ENCODE data around the gene ZNF17.

Gene ZNF17

GRCh38 chr19:57395710-57396109, 15.3 kb upstream of the ZNF17 start:
- peaks cover 45% of the 10 kb centered on the region for H3K36me3 ChIP-seq (ENCODE audit: insufficient read depth, low read length)

GRCh38 chr19:57398868-57399267, 12.1 kb upstream of the ZNF17 start:
- peaks cover 22% of the 10 kb centered on the region; the same call in 1 of the 2 replicates for H3K79me2 ChIP-seq (ENCODE audit: insufficient read depth, low read length)
- H3K27me3 ChIP-seq (ENCODE audit: insufficient read depth, low read length, poor library complexity, severe bottlenecking), result no peaks in the 10 kb centered on the region
- H3K4me3 ChIP-seq (ENCODE audit: low read length, poor library complexity, severe bottlenecking), result no peak overlapping the region
- H3F3A ChIP-seq (ENCODE audit: low read depth), result no peaks in the 10 kb centered on the region
- TF ChIP-seq CTCF (conservative IDR thresholded peaks at IDR 0.05; ENCODE audit: low read length) (no peak), EZH2phosphoT487 (IDR thresholded peaks at IDR 0.05; ENCODE audit: borderline replicate concordance) (no peak)
- H3K9me2 ChIP-seq (replicated peaks; ENCODE audit: low read depth, low read length), result no peaks in the 10 kb centered on the region
- no peak overlapping the region for H3K9ac ChIP-seq (ENCODE audit: low read depth, low read length, poor library complexity, severe bottlenecking)
- H3K4me1 ChIP-seq (ENCODE audit: insufficient read depth, low read length, poor library complexity, severe bottlenecking), result no peaks in the 10 kb centered on the region
- H2AFZ ChIP-seq (ENCODE audit: low read length), result no peak overlapping the region
- H4K20me1 ChIP-seq (ENCODE audit: insufficient read depth, low read length, poor library complexity, severe bottlenecking), result no peaks in the 10 kb centered on the region
- no peak overlapping the region for H3K4me2 ChIP-seq (ENCODE audit: low read depth, low read length, poor library complexity, severe bottlenecking)
- H3K36me3 ChIP-seq (ENCODE audit: insufficient read depth, low read length), result peaks cover 48% of the 10 kb centered on the region
- H3K9me3 ChIP-seq (ENCODE audit: insufficient read depth, low read depth, low read length), result peaks cover 9% of the 10 kb centered on the region; the same call in 1 of the 2 replicates

More at GRCh38 chr19:57395710-57396109, 15.3 kb upstream of the ZNF17 start:
- H3F3A ChIP-seq (ENCODE audit: low read depth), result no peaks in the 10 kb centered on the region
- no peaks in the 10 kb centered on the region for H3K27me3 ChIP-seq (ENCODE audit: insufficient read depth, low read length, poor library complexity, severe bottlenecking)
- H2AFZ ChIP-seq (ENCODE audit: low read length), result no peak overlapping the region
- H3K4me1 ChIP-seq (ENCODE audit: insufficient read depth, low read length, poor library complexity, severe bottlenecking), result peaks cover 22% of the 10 kb centered on the region
- H3K4me3 ChIP-seq (ENCODE audit: low read length, poor library complexity, severe bottlenecking), result no peak overlapping the region
- no peaks in the 10 kb centered on the region; the same call in 1 of the 2 replicates for H3K9me3 ChIP-seq (ENCODE audit: insufficient read depth, low read depth, low read length)
- peak overlapping the region; percentile 16 for H3K4me2 ChIP-seq (ENCODE audit: low read depth, low read length, poor library complexity, severe bottlenecking)
- peaks cover 19% of the 10 kb centered on the region for H4K20me1 ChIP-seq (ENCODE audit: insufficient read depth, low read length, poor library complexity, severe bottlenecking)
- H3K9me2 ChIP-seq (replicated peaks; ENCODE audit: low read depth, low read length), result no peaks in the 10 kb centered on the region
- H3K9ac ChIP-seq (ENCODE audit: low read depth, low read length, poor library complexity, severe bottlenecking), result no peak overlapping the region
- TF ChIP-seq CTCF (conservative IDR thresholded peaks at IDR 0.05; ENCODE audit: low read length) (no peak), EZH2phosphoT487 (IDR thresholded peaks at IDR 0.05; ENCODE audit: borderline replicate concordance) (no peak)
- peaks cover 51% of the 10 kb centered on the region for H3K79me2 ChIP-seq (ENCODE audit: insufficient read depth, low read length)

DNA sequence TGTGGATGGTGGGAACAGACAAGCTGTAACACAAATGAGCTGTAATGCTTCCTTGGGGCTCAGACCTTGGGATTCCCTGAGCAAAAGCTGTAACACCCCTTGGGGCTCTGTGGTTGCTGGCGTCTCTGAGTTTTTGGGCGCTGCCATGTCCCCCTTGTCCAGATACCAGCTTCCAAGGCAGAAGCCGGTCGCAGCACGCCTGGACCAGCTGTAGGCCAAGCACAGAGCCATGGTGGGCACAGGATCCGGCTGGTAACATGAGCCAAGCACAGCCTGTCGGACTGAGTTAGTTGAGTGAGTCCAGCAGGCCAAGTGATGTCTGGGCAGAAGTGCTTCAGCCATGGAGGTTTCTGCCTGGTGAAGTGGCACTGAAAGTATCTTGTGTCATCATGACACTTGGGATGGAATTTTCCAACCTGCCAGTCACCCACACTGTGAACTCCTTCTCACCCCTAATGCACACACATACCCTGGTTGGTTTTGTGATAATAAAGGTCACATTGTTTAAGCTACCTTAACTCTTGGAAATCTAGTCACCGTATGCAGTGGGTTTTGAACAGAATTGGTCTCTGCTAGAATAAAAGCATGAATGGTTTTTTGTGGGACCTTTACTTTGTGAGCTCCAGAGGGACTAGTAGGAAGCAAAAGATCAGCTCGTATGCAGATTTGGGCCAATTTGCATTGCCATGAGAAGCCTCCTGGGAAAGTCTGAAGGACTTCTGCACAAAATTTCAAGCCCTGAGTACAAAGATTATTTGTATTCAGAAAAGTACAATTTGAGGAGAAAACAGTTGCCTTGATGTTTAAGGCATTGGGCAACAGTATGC, 7.0 kb upstream of the ZNF17 start:
- peaks cover 9% of the 10 kb centered on the region; the same call in 1 of the 2 replicates for H3K9me3 ChIP-seq (ENCODE audit: insufficient read depth, low read depth, low read length)
- H3K36me3 ChIP-seq (ENCODE audit: insufficient read depth, low read length), result peaks cover 16% of the 10 kb centered on the region
- no peak for TF ChIP-seq CTCF (conservative IDR thresholded peaks at IDR 0.05; ENCODE audit: low read length)
- TF ChIP-seq EZH2phosphoT487 (IDR thresholded peaks at IDR 0.05; ENCODE audit: borderline replicate concordance), result no peak
- H4K20me1 ChIP-seq (ENCODE audit: insufficient read depth, low read length, poor library complexity, severe bottlenecking), result no peaks in the 10 kb centered on the region
- no peak overlapping the region for H2AFZ ChIP-seq (ENCODE audit: low read length)
- no peaks in the 10 kb centered on the region for H3K9me2 ChIP-seq (replicated peaks; ENCODE audit: low read depth, low read length)
- no peak overlapping the region for H3K4me3 ChIP-seq (ENCODE audit: low read length, poor library complexity, severe bottlenecking)
- no peak overlapping the region for H3K9ac ChIP-seq (ENCODE audit: low read depth, low read length, poor library complexity, severe bottlenecking)
- H3F3A ChIP-seq (ENCODE audit: low read depth), result no peaks in the 10 kb centered on the region
- no peaks in the 10 kb centered on the region for H3K4me1 ChIP-seq (ENCODE audit: insufficient read depth, low read length, poor library complexity, severe bottlenecking)
- no peaks in the 10 kb centered on the region for H3K27me3 ChIP-seq (ENCODE audit: insufficient read depth, low read length, poor library complexity, severe bottlenecking)
- H3K4me2 ChIP-seq (ENCODE audit: low read depth, low read length, poor library complexity, severe bottlenecking), result no peak overlapping the region
- no peaks in the 10 kb centered on the region for H3K79me2 ChIP-seq (ENCODE audit: insufficient read depth, low read length)
